SK-N-SH treated with all-trans-retinoic acid at 6 μM for 48 hours (cell line): ENCODE measurements around the gene LIN7A.
"Not testable (repeated sequence)": the region's sequence is repeated elsewhere in the genome, so short reads cannot be mapped to it uniquely, and the experiment has no call there.

Source experiments
- ATAC-seq: fragments of 200-7000 bp; cut with Tn5 transposase; 3 replicates; pipeline ENCODE4 v1.9.1; 2020; ENCODE audit warnings: mild to moderate bottlenecking, moderate library complexity
- BACH2 ChIP-seq: fragments of 250-450 bp; sonication (Bioruptor Pico); IDR thresholded peaks from 2 replicates; pipeline ENCODE4 v1.9.0; 2021; ENCODE audit warnings: mild to moderate bottlenecking, borderline replicate concordance
- CSDC2 ChIP-seq: fragments of 250-450 bp; sonication (Bioruptor Pico); IDR thresholded peaks from 2 replicates; pipeline ENCODE4 v1.5.0; 2020; ENCODE audit warnings: mild to moderate bottlenecking, moderate library complexity
- ESRRG ChIP-seq: fragments of 250-450 bp; sonication (Bioruptor Pico); IDR thresholded peaks from 2 replicates; pipeline ENCODE4 v1.6.1; 2021; ENCODE audit warnings: mild to moderate bottlenecking
- GLIS3 ChIP-seq: fragments of 250-450 bp; sonication (Bioruptor Pico); IDR thresholded peaks from 2 replicates; pipeline ENCODE4 v1.5.0; 2020; ENCODE audit warnings: mild to moderate bottlenecking, moderate library complexity
- ISL1 ChIP-seq: fragments of 250-450 bp; sonication (Bioruptor Pico); IDR thresholded peaks from 2 replicates; pipeline ENCODE4 v2.1.2; 2022; ENCODE audit warnings: mild to moderate bottlenecking, moderate library complexity
- OSR1 ChIP-seq: fragments of 250-450 bp; sonication (Bioruptor Pico); IDR thresholded peaks from 2 replicates; pipeline ENCODE4 v1.8.0; 2022; ENCODE audit warnings: moderate library complexity, mild to moderate bottlenecking, inconsistent platforms
- PPARA ChIP-seq: fragments of 250-450 bp; sonication (Bioruptor Pico); IDR thresholded peaks from 2 replicates; pipeline ENCODE4 v1.5.0; 2020; ENCODE audit warnings: mild to moderate bottlenecking, borderline replicate concordance
- RARB ChIP-seq: fragments of 250-450 bp; sonication (Bioruptor Pico); IDR thresholded peaks from 2 replicates; pipeline ENCODE4 v1.8.0; 2021; ENCODE audit warnings: mild to moderate bottlenecking, moderate library complexity
- SNAI2 ChIP-seq: fragments of 250-450 bp; sonication (Bioruptor Pico); IDR thresholded peaks from 2 replicates; pipeline ENCODE4 v1.5.0; 2020; ENCODE audit warnings: mild to moderate bottlenecking, moderate library complexity
- TCF4 ChIP-seq: fragments of 250-450 bp; sonication (Bioruptor Pico); IDR thresholded peaks from 2 replicates; pipeline ENCODE4 v1.8.0; 2021; ENCODE audit warnings: mild to moderate bottlenecking, moderate library complexity, borderline replicate concordance
- TOX ChIP-seq: fragments of 250-450 bp; sonication (Bioruptor Pico); IDR thresholded peaks from 2 replicates; pipeline ENCODE4 v1.8.0; 2021; ENCODE audit warnings: mild to moderate bottlenecking, moderate library complexity, borderline replicate concordance
- ZC3H10 ChIP-seq: fragments of 250-450 bp; sonication (Bioruptor Pico); IDR thresholded peaks from 2 replicates; pipeline ENCODE4 v1.5.1; 2021; ENCODE audit warnings: mild to moderate bottlenecking, moderate library complexity
- ZFP3 ChIP-seq: fragments of 250-450 bp; sonication (Bioruptor Pico); IDR thresholded peaks from 2 replicates; pipeline ENCODE4 v1.5.0; 2020; ENCODE audit warnings: mild to moderate bottlenecking, moderate library complexity
- ZFP30 ChIP-seq: fragments of 450-650 bp; formaldehyde crosslinking; IDR thresholded peaks from 2 replicates; pipeline ENCODE4 v1.5.0; 2022; ENCODE audit warnings: mild to moderate bottlenecking, moderate library complexity
- ZNF8 ChIP-seq: fragments of 450-650 bp; formaldehyde crosslinking; IDR thresholded peaks from 2 replicates; pipeline ENCODE4 v1.5.0; 2020; ENCODE audit warnings: mild to moderate bottlenecking, moderate library complexity
- TF ChIP-seq, protein P1 (sequence below): fragments of 250-450 bp; sonication (Bioruptor Pico); IDR thresholded peaks from 2 replicates; pipeline ENCODE4 v1.8.0; 2021; ENCODE audit warnings: low read depth, mild to moderate bottlenecking, moderate library complexity, borderline replicate concordance
- TF ChIP-seq, protein P2 (sequence below): fragments of 250-450 bp; sonication (Bioruptor Pico); IDR thresholded peaks from 2 replicates; pipeline ENCODE4 v1.5.1; 2020; ENCODE audit warnings: low read depth, mild to moderate bottlenecking, moderate library complexity
- TF ChIP-seq, protein P3 (sequence below): fragments of 250-450 bp; sonication (Bioruptor Pico); IDR thresholded peaks from 2 replicates; pipeline ENCODE4 v1.5.1; 2021; ENCODE audit warnings: mild to moderate bottlenecking, moderate library complexity
- TF ChIP-seq, protein P4 (sequence below): fragments of 250-450 bp; sonication (Bioruptor Pico); IDR thresholded peaks from 2 replicates; pipeline ENCODE4 v1.8.0; 2020; ENCODE audit warnings: mild to moderate bottlenecking, moderate library complexity, borderline replicate concordance

The LIN7A gene

DNA sequence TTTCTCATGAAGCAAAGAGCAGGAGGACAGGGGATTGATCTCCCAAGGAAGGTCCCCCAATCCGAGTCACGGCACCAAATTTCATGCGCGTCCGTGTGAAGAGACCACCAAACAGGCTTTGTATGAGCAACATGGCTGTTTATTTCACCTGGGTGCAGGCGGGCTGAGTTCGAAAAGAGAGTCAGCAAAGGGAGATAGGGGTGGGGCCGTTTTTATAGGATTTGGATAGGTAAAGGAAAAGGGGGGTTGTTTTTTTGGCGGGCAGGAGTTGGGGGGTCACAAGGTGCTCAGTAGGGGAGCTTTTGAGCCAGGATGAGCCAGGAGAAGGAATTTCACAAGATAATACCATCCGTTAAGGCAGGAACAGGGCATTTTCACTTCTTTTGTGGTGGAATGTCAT, 149.3 kb downstream of the LIN7A start:
- not testable (repeated sequence) for ATAC-seq

DNA sequence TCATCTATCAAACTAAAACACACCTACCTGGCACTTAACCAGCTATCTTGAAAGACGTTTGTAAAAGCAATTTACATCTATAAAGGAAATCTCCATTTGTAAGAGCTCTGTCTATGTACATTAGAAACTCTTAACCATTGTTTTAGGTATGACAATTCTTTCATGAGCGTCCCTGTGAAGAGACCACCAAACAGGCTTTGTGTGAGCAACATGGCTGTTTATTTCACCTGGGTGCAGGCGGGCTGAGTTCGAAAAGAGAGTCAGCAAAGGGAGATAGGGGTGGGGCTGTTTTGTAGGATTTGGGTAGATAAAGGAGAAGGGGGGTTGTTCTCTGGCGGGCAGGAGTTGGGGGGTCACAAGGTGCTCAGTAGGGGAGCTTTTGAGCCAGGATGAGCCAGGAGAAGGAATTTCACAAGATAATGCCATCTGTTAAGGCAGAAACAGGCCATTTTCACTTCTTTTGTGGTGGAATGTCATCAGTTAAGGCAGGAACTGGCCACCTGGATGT, 154.7 kb downstream of the LIN7A start:
- not testable (repeated sequence) for ATAC-seq

DNA sequence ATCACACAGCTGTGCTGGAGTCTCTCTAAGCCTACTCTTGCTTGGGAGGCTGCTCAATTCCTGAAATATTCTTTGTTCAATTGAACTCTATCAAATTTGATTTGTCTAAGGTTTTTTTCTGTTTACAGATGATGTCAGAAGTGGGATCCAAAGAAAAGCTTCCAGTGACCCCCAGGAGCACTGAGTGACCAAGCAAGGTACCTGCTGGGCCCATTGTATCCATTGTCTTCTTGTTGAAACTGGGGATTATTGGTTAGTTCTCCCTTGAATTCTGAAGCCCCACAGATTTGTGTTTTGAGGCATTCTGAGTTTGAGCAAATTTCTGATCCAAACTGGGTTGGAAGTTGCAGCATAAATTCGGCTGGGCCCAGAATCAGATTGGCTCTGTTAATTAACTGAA, 156.4 kb downstream of the LIN7A start:
- no peak for TF ChIP-seq GLIS3 (CRISPR knock-in tag)
- TF ChIP-seq ESRRG (CRISPR knock-in tag), result no peak
- TF ChIP-seq ZFP30 (CRISPR knock-in tag), result no peak
- TF ChIP-seq TCF4 (CRISPR knock-in tag), result no peak
- TF ChIP-seq, protein P1, sequence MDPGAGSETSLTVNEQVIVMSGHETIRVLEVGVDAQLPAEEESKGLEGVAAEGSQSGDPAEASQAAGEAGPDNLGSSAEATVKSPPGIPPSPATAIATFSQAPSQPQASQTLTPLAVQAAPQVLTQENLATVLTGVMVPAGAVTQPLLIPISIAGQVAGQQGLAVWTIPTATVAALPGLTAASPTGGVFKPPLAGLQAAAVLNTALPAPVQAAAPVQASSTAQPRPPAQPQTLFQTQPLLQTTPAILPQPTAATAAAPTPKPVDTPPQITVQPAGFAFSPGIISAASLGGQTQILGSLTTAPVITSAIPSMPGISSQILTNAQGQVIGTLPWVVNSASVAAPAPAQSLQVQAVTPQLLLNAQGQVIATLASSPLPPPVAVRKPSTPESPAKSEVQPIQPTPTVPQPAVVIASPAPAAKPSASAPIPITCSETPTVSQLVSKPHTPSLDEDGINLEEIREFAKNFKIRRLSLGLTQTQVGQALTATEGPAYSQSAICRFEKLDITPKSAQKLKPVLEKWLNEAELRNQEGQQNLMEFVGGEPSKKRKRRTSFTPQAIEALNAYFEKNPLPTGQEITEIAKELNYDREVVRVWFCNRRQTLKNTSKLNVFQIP, result no peak
- TF ChIP-seq ISL1 (CRISPR knock-in tag), result no peak
- no peak for TF ChIP-seq PPARA (CRISPR knock-in tag)
- no peak for TF ChIP-seq BACH2 (CRISPR knock-in tag)
- ATAC-seq, result no peak

DNA sequence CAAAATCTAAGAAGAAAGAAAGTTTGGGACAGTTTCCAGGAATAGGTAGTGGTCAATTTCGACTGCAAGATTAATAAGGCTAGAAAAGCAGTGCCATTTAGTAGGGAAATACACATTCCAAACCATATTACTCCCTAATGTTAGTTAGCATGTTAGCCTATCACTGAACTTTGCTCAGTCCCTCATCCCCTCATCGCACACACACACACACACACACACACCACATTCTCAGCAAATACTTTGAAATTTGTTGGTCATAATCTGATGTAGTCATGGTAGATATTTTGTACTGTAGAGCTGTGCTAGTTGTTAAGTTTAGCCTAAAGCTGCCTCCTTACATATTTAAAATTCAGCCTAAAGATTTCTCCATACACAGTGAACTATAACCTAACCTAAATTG, 157.0 kb downstream of the LIN7A start:
- TF ChIP-seq ZC3H10 (CRISPR knock-in tag), result no peak

DNA sequence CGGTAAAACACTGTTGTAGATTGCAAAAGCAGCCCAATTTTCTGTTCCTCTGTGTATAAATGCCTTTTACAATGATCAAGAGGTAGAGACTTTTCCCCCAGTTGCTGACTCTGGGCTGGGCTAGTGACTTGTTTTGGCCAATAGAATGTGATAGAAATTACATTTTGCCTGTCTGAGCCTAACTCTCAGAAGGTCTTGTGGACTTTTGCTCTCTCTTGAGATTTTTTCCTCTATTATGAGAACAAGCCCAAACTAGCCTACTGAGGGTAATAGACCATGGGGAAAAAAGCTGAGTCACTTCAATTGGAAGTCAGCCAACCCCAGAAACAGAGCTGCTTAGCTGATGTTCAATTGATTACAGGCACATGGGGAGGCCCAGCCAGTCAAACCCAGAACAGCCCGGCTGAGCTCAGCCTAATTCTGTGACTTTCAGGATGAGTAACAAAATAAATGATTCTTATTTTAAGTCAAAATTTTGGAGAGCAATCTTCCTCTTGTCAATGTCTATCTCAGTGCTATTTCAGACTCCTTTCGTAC, 159.7 kb downstream of the LIN7A start:
- TF ChIP-seq TOX (no peak), ZFP30 (CRISPR knock-in tag) (no peak), TCF4 (CRISPR knock-in tag) (no peak), PPARA (CRISPR knock-in tag) (no peak), ISL1 (CRISPR knock-in tag) (0 out of 2 replicates have a peak, but pooled peaks have one; percentile 27), ZNF8 (CRISPR knock-in tag) (no peak), RARB (CRISPR knock-in tag) (no peak), ZC3H10 (CRISPR knock-in tag) (0 out of 2 replicates have a peak, but pooled peaks have one; percentile 11), CSDC2 (CRISPR knock-in tag) (no peak), BACH2 (CRISPR knock-in tag) (no peak; the same call in 1 of the 2 replicates), SNAI2 (CRISPR knock-in tag) (peak; percentile 14; the same call in 1 of the 2 replicates), GLIS3 (CRISPR knock-in tag) (no peak), OSR1 (CRISPR knock-in tag) (no peak; the same call in 1 of the 2 replicates), ZFP3 (no peak), ESRRG (CRISPR knock-in tag) (no peak)
- TF ChIP-seq, protein P2, sequence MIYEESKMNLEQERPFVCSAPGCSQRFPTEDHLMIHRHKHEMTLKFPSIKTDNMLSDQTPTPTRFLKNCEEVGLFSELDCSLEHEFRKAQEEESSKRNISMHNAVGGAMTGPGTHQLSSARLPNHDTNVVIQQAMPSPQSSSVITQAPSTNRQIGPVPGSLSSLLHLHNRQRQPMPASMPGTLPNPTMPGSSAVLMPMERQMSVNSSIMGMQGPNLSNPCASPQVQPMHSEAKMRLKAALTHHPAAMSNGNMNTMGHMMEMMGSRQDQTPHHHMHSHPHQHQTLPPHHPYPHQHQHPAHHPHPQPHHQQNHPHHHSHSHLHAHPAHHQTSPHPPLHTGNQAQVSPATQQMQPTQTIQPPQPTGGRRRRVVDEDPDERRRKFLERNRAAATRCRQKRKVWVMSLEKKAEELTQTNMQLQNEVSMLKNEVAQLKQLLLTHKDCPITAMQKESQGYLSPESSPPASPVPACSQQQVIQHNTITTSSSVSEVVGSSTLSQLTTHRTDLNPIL (CRISPR knock-in tag), result no peak
- TF ChIP-seq, protein P1, result no peak
- TF ChIP-seq, protein P3, sequence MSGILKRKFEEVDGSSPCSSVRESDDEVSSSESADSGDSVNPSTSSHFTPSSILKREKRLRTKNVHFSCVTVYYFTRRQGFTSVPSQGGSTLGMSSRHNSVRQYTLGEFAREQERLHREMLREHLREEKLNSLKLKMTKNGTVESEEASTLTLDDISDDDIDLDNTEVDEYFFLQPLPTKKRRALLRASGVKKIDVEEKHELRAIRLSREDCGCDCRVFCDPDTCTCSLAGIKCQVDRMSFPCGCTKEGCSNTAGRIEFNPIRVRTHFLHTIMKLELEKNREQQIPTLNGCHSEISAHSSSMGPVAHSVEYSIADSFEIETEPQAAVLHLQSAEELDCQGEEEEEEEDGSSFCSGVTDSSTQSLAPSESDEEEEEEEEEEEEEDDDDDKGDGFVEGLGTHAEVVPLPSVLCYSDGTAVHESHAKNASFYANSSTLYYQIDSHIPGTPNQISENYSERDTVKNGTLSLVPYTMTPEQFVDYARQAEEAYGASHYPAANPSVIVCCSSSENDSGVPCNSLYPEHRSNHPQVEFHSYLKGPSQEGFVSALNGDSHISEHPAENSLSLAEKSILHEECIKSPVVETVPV, result no peak
- TF ChIP-seq, protein P4, sequence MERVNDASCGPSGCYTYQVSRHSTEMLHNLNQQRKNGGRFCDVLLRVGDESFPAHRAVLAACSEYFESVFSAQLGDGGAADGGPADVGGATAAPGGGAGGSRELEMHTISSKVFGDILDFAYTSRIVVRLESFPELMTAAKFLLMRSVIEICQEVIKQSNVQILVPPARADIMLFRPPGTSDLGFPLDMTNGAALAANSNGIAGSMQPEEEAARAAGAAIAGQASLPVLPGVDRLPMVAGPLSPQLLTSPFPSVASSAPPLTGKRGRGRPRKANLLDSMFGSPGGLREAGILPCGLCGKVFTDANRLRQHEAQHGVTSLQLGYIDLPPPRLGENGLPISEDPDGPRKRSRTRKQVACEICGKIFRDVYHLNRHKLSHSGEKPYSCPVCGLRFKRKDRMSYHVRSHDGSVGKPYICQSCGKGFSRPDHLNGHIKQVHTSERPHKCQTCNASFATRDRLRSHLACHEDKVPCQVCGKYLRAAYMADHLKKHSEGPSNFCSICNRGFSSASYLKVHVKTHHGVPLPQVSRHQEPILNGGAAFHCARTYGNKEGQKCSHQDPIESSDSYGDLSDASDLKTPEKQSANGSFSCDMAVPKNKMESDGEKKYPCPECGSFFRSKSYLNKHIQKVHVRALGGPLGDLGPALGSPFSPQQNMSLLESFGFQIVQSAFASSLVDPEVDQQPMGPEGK, result no peak
- peak; percentile 95 for ATAC-seq

More for the DNA sequence above, 157.0 kb downstream of the LIN7A start:
- ATAC-seq, result no peak
